A549 treated with Hydrocortisone at 1 μM for 4 hours (cell line): ENCODE results near the gene EDN2. TPM values are rescaled to one million over a fixed set of nuclear protein-coding genes. Genes with fewer than 3 reads are reported as not detected.

Experiments
- total RNA-seq: library from RNA; stranded (reverse); fragments of 200-300 nt; extraction: Qiagen RNA extraction; gene quantifications from 5 replicates; pipeline ENCODE4 v1.2.3, GENCODE V29; 2022

EDN2 gene
- 38.5 to 44.9 TPM (median 38.9 TPM) in 5 replicates for total RNA-seq

DNA sequence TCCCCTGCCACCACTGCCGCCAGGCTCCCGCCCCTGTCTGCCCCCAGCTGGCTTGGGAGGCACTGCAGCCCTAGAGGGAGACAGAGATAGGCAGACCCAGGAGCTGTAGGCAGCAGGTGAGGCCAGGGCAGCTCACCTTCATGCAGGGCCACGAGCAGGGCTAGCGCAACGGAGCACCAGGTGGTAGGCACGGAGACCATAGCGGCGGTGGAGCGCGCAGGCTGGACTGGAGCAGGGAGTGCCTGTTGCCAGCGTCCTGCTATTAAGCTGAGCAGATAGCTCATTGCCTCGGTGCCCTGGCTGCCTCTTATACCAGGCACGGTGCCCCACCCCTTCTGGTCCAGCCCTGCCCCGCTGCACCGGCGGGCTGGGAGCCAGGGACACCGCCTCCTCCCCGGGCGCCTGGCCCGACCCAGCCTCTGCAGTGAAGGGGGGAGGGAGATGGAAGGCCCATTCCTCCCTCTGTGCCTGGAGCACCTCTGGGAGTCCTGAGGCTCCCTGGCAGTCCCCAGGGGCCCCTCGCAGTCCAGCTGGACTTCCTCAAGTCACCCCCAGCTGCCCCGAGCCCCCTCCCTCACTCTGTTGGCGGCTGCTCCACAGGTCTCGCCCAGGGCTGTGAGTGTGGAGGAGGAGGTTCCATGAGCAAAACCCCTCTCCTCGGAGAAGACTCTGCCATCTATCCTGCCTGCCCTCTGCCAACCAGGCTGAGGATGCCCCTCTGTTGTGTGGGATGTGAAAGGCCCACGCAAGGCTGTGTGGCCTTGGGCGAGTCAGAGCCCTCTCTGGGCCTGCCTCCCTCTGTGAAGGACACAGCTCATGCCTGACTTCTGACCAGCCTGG, at the start of gene EDN2:
Gene EDN2, minus strand, starts transcription at position 282 of the 840 bp plus-strand sequence. Its CDS starts 82 bp downstream, at position 200.

Other genes with a start within 250 kb of the EDN2 start
- 10.6 to 14.4 TPM (median 13.0 TPM) in 5 replicates for gene SCMH1, start 242.4 kb downstream of the EDN2 start, total RNA-seq
- 0.46 to 1.1 TPM (median 0.82 TPM) in 5 replicates for gene FOXO6, start 123.2 kb downstream of the EDN2 start, total RNA-seq